IMR-90 (cell line): Measurements from ENCODE around the gene C1QC. TPM values are rescaled to one million over a fixed set of nuclear protein-coding genes. Genes with fewer than 3 reads are reported as not detected.

Experiments used
- ATAC-seq: fragments of 200-7000 bp; cut with Tn5 transposase; 2 replicates; pipeline ENCODE4 v1.9.1; 2020; ENCODE audit warnings: low read depth, mild to moderate bottlenecking, moderate library complexity
- BruUV-seq: library from RNA; stranded (reverse); fragments of 400-500 nt; replicated peaks from 2 replicates; lab custom pipeline; 2021; lab: Mats Ljungman, UMichigan
- CTCF ChIA-PET: fragments of 300-600 bp; formaldehyde crosslinking; extraction: SDS; loops from one replicate; lab custom pipeline; 2021; ENCODE audit warnings: antibody characterized with exemption; lab: Yijun Ruan, JAX
- POLR2A ChIA-PET: fragments of 300-600 bp; sonication (Branson Sonifier 250); formaldehyde crosslinking; loops from one replicate; lab custom pipeline; 2022; ENCODE audit warnings: antibody characterized with exemption; ENCODE audit not compliant: unreplicated experiment; lab: Charles Lee
- DNase-seq: peaks from one replicate; pipeline ENCODE4 v3.0.0; 2013
- H2AFZ ChIP-seq: replicated peaks from 2 replicates; pipeline ENCODE3; 2013; ENCODE audit warnings: low read length, mild to moderate bottlenecking; ENCODE audit not compliant: poor library complexity
- H2AK5ac ChIP-seq: 2 replicates; pipeline ENCODE4 v1.6.1; 2013; ENCODE audit warnings: low read depth, low read length, inconsistent platforms
- H2AK9ac ChIP-seq: replicated peaks from 2 replicates; pipeline ENCODE3; 2013; ENCODE audit warnings: mild to moderate bottlenecking, low read depth, low read length, moderate library complexity; ENCODE audit not compliant: poor library complexity
- H2BK120ac ChIP-seq: 2 replicates; pipeline ENCODE4 v1.6.1; 2013; ENCODE audit warnings: low read depth, low read length, inconsistent platforms
- H2BK15ac ChIP-seq: 3 replicates; pipeline ENCODE4 v1.6.1; 2013; ENCODE audit warnings: low read depth, low read length, inconsistent platforms
- H2BK20ac ChIP-seq: 2 replicates; pipeline ENCODE4 v1.6.1; 2013; ENCODE audit warnings: low read depth, mild to moderate bottlenecking, inconsistent platforms, low read length, moderate library complexity
- H2BK5ac ChIP-seq: 2 replicates; pipeline ENCODE4 v1.6.1; 2013; ENCODE audit warnings: mild to moderate bottlenecking, low read depth, low read length, inconsistent platforms; ENCODE audit not compliant: poor library complexity, severe bottlenecking
- H3K14ac ChIP-seq: replicated peaks from 2 replicates; pipeline ENCODE4 v1.6.1; 2013; ENCODE audit warnings: low read depth, low read length, inconsistent platforms
- H3K18ac ChIP-seq: 2 replicates; pipeline ENCODE4 v1.6.1; 2013; ENCODE audit warnings: low read depth, low read length, control low read depth
- H3K23ac ChIP-seq: 2 replicates; pipeline ENCODE4 v1.6.1; 2013; ENCODE audit warnings: low read depth, low read length, inconsistent platforms
- H3K27ac ChIP-seq: 2 replicates; pipeline ENCODE4 v1.5.1; 2013; ENCODE audit warnings: mild to moderate bottlenecking, control low read depth, low read length; ENCODE audit not compliant: insufficient read depth
- H3K27me3 ChIP-seq: 2 replicates; pipeline ENCODE4 v1.6.1; 2013; ENCODE audit warnings: low read length; ENCODE audit not compliant: control insufficient read depth, insufficient read depth
- H3K36me3 ChIP-seq: 2 replicates; pipeline ENCODE4 v1.6.1; 2013; ENCODE audit warnings: low read length, mixed read lengths; ENCODE audit not compliant: control insufficient read depth, insufficient read depth
- H3K4ac ChIP-seq: 2 replicates; pipeline ENCODE4 v1.6.1; 2013; ENCODE audit warnings: low read depth, low read length, inconsistent platforms
- H3K4me1 ChIP-seq: 2 replicates; pipeline ENCODE4 v1.6.1; 2013; ENCODE audit warnings: low read length, mixed read lengths; ENCODE audit not compliant: control insufficient read depth, insufficient read depth
- H3K4me2 ChIP-seq: 2 replicates; pipeline ENCODE4 v1.6.1; 2013; ENCODE audit warnings: low read depth, mild to moderate bottlenecking, control low read depth, low read length, moderate library complexity
- H3K4me3 ChIP-seq: 2 replicates; pipeline ENCODE4 v1.5.1; 2013; ENCODE audit warnings: low read depth, mild to moderate bottlenecking, control low read depth, low read length, moderate library complexity; ENCODE audit not compliant: insufficient read depth
- H3K56ac ChIP-seq: 2 replicates; pipeline ENCODE4 v1.6.1; 2013; ENCODE audit warnings: low read length, inconsistent platforms; ENCODE audit not compliant: insufficient read depth; ENCODE audit errors: extremely low read depth
- H3K79me1 ChIP-seq, 2 experiments: 2 replicates each; pipeline ENCODE4 v1.6.1; 2013; ENCODE audit warnings: low read length in 2 of 2, inconsistent platforms in 1 of 2, low read depth in 1 of 2
- H3K9ac ChIP-seq: 2 replicates; pipeline ENCODE4 v1.6.1; 2013; ENCODE audit warnings: low read depth, low read length, control low read depth
- H3K9me1 ChIP-seq: 2 replicates; pipeline ENCODE4 v1.6.1; 2013; ENCODE audit warnings: low read length, inconsistent platforms; ENCODE audit not compliant: insufficient read depth
- H3K9me3 ChIP-seq: 2 replicates; pipeline ENCODE4 v1.6.1; 2013; ENCODE audit warnings: low read length; ENCODE audit not compliant: control insufficient read depth, insufficient read depth
- H4K20me1 ChIP-seq: 2 replicates; pipeline ENCODE4 v1.6.1; 2013; ENCODE audit warnings: low read length, inconsistent platforms; ENCODE audit not compliant: insufficient read depth
- H4K5ac ChIP-seq: 2 replicates; pipeline ENCODE4 v1.6.1; 2013; ENCODE audit warnings: mild to moderate bottlenecking, low read depth, low read length, control low read depth
- H4K8ac ChIP-seq, 2 experiments: 2 replicates each; pipeline ENCODE4 v1.6.1; 2013; ENCODE audit warnings: low read depth in 2 of 2, low read length in 2 of 2, control low read depth in 1 of 2, inconsistent platforms in 1 of 2
- H4K91ac ChIP-seq: 2 replicates; pipeline ENCODE4 v1.6.1; 2013; ENCODE audit warnings: low read depth, low read length, inconsistent platforms; ENCODE audit not compliant: insufficient read depth
- BHLHE40 ChIP-seq: fragments of 150-350 bp; IDR thresholded peaks from 2 replicates; pipeline ENCODE4 v1.6.1; 2016; ENCODE audit warnings: mild to moderate bottlenecking, low read depth, low read length
- CEBPB ChIP-seq: IDR thresholded peaks from 2 replicates; pipeline ENCODE4 v1.6.1; 2012; ENCODE audit warnings: low read depth, low read length, improper control_type of control experiment
- CTCF ChIP-seq: conservative IDR thresholded peaks from 2 replicates; pipeline ENCODE4 v1.5.1; 2012; ENCODE audit warnings: mild to moderate bottlenecking, low read depth, low read length, improper control_type of control experiment
- MAZ ChIP-seq: IDR thresholded peaks from 2 replicates; pipeline ENCODE4 v1.6.1; 2012; ENCODE audit warnings: low read depth, mild to moderate bottlenecking, low read length, improper control_type of control experiment, moderate library complexity, borderline replicate concordance
- NFE2L2 ChIP-seq: fragments of 150-350 bp; IDR thresholded peaks from 2 replicates; pipeline ENCODE4 v1.6.1; 2016; ENCODE audit warnings: low read depth, mild to moderate bottlenecking, low read length
- POLR2A ChIP-seq: IDR thresholded peaks from 2 replicates; pipeline ENCODE4 v1.6.1; 2012; ENCODE audit warnings: mild to moderate bottlenecking, low read depth, low read length
- RAD21 ChIP-seq: IDR thresholded peaks from 2 replicates; pipeline ENCODE4 v1.6.1; 2012; ENCODE audit warnings: low read length, improper control_type of control experiment
- SMC3 ChIP-seq: fragments of 150-350 bp; IDR thresholded peaks from 2 replicates; pipeline ENCODE4 v1.6.1; 2016; ENCODE audit warnings: low read depth, mild to moderate bottlenecking, antibody characterized with exemption, low read length, moderate library complexity
- USF2 ChIP-seq: fragments of 150-350 bp; IDR thresholded peaks from 2 replicates; pipeline ENCODE4 v1.6.1; 2017; ENCODE audit warnings: mild to moderate bottlenecking, antibody characterized with exemption, low read length, low read depth
- WGBS, 2 experiments: methylation state at CpG; one replicate each; pipeline versions ENCODE4 v1.1.5 to v1.1.7; 2013; ENCODE audit warnings: missing lambda C conversion rate in 2 of 2; ENCODE audit not compliant: insufficient read length in 1 of 2; ENCODE audit errors: extremely low coverage in 2 of 2; 5-methylcytosine and 5-hydroxymethylcytosine counted together
- dilution Hi-C: fragments of 300-500 bp; cut with HindIII; formaldehyde crosslinking; loops from one replicate; pipeline ENCODE4 v1.14.3; 2018; ENCODE audit warnings: low sequenced_read_pairs; ENCODE audit not compliant: unreplicated experiment
- in situ Hi-C: fragments of 300-500 bp; cut with MboI; formaldehyde crosslinking; loops from 3 replicates; pipeline ENCODE4 v1.14.3; 2019; ENCODE audit warnings: low sequenced_read_pairs, inconsistent platforms, mixed read lengths
- intact Hi-C: fragments of 100-400 bp; cut with micrococcal nuclease; formaldehyde crosslinking; loops from 2 replicates; pipeline ENCODE4 v1.10.0; 2022
- polyA plus RNA-seq, 3 experiments: library from polyadenylated mRNA; depleted of rRNA; stranded (reverse); fragments of >200 nt; gene quantifications; 2 replicates each; pipeline ENCODE4 v1.2.3, GENCODE V29; 2012; ENCODE audit warnings: low replicate concordance in 1 of 3
- total RNA-seq: library from RNA; depleted of rRNA; stranded (reverse); fragments of >200 nt; gene quantifications from 2 replicates; pipeline ENCODE4 v1.2.3, GENCODE V29; 2012
- TF ChIP-seq, protein P1 (sequence below): fragments of 150-350 bp; IDR thresholded peaks from 2 replicates; pipeline ENCODE4 v1.6.1; 2016; ENCODE audit warnings: low read depth, mild to moderate bottlenecking, low read length, moderate library complexity, borderline replicate concordance

C1QC gene
- total and polyA plus RNA-seq, 2 of the 4 experiments (the other 2 are of a cell fraction) = not detected

- intact Hi-C loops = no loop called here
- no peak overlapping the region for H3K4me2 ChIP-seq
- ATAC-seq (no peak), DNase-seq (no peak)
- no TSS peak for BruUV-seq
- no peaks in the 10 kb centered on the region for H3K4me1 ChIP-seq
- H4K20me1 ChIP-seq = no peaks in the 10 kb centered on the region
- H3K4ac ChIP-seq = no peak overlapping the region
- H3K27ac ChIP-seq = no peak overlapping the region
- no peak overlapping the region for H3K18ac ChIP-seq
- H3K23ac ChIP-seq = no peak overlapping the region
- H3K14ac ChIP-seq = no peak overlapping the region
- dilution Hi-C loops = no loop called here
- H2AK9ac ChIP-seq = peak overlapping the region; percentile 40
- H2BK20ac ChIP-seq = no peak overlapping the region
- 50% methylated on average over 2 of the region's 5 CpGs; no CpG with 5 or more reads in 1 of the 2 experiments for WGBS, 2 experiments
- ChIA-PET CTCF (interaction anchor here (1.4 kb wide), 1 partner anchor 235 kb away, joined by 4 read pairs; no protein-coding TSS in a partner anchor), POLR2A (no interaction called here)
- no peak for TF ChIP-seq CTCF
- TF ChIP-seq USF2 = no peak
- TF ChIP-seq MAZ = no peak
- TF ChIP-seq NFE2L2 = no peak
- TF ChIP-seq SMC3 = no peak
- TF ChIP-seq, protein P1, sequence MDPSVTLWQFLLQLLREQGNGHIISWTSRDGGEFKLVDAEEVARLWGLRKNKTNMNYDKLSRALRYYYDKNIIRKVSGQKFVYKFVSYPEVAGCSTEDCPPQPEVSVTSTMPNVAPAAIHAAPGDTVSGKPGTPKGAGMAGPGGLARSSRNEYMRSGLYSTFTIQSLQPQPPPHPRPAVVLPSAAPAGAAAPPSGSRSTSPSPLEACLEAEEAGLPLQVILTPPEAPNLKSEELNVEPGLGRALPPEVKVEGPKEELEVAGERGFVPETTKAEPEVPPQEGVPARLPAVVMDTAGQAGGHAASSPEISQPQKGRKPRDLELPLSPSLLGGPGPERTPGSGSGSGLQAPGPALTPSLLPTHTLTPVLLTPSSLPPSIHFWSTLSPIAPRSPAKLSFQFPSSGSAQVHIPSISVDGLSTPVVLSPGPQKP = no peak
- no peak for TF ChIP-seq CEBPB
- no peak for TF ChIP-seq BHLHE40
- TF ChIP-seq RAD21 = no peak
- no peak for TF ChIP-seq POLR2A
- H4K5ac ChIP-seq = no peak overlapping the region
- no peaks in the 10 kb centered on the region for H3K36me3 ChIP-seq
- in situ Hi-C loops = no loop called here
- H2AK5ac ChIP-seq = no peak overlapping the region
- H3K27me3 ChIP-seq = peaks cover 75% of the 10 kb centered on the region
- no peak overlapping the region for H2BK15ac ChIP-seq
- H3K4me3 ChIP-seq = no peak overlapping the region
- no peak overlapping the region for H3K9ac ChIP-seq
- no peaks in the 10 kb centered on the region for H3K9me3 ChIP-seq
- H4K91ac ChIP-seq = no peak overlapping the region
- H3K79me1 ChIP-seq = no peaks in the 10 kb centered on the region
- no peak overlapping the region for H4K8ac ChIP-seq
- H3K9me1 ChIP-seq = no peaks in the 10 kb centered on the region
- no peak overlapping the region for H2BK5ac ChIP-seq
- H2BK120ac ChIP-seq = no peak overlapping the region
- no peak overlapping the region for H2AFZ ChIP-seq
- no peak overlapping the region for H3K56ac ChIP-seq
Measured at GRCh38 chr1:22654692-22655091, 11.3 kb downstream of the C1QC start.
